Neural progenitor cell (in vitro differentiated cells): Measurements from ENCODE around the gene RAN.

ENCODE experiments used
- EZH2 ChIP-seq: fragments of 200-600 bp; sonication (generic); IDR thresholded peaks from 2 replicates; pipeline ENCODE4 v1.6.1; 2017; ENCODE audit warnings: antibody characterized with exemption, mild to moderate bottlenecking, moderate library complexity
- TF ChIP-seq, protein P1 (sequence below): fragments of 200-600 bp; sonication (generic); IDR thresholded peaks from 2 replicates; pipeline ENCODE4 v1.5.1; 2017; ENCODE audit warnings: antibody characterized with exemption, mild to moderate bottlenecking

DNA sequence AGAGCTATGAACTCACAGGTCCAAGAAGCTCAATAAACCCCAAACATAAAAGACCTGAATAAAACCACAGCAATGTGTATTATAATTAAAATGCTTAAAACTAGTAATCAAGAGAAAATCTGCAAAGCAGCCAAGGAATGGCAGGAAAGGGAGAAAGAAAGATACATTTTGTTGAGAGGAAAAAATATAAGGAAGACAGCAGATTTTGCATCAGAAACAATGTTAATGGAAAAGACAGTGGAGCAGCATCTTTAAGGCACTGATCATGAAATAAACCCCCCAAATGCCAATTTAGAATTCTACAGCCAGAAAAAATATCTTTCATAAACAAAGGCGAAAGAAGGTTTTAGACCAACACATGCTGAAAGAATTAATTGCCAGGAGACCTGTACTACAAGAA, 39.3 kb downstream of the RAN start:
- no peak for TF ChIP-seq EZH2
- TF ChIP-seq, protein P1, sequence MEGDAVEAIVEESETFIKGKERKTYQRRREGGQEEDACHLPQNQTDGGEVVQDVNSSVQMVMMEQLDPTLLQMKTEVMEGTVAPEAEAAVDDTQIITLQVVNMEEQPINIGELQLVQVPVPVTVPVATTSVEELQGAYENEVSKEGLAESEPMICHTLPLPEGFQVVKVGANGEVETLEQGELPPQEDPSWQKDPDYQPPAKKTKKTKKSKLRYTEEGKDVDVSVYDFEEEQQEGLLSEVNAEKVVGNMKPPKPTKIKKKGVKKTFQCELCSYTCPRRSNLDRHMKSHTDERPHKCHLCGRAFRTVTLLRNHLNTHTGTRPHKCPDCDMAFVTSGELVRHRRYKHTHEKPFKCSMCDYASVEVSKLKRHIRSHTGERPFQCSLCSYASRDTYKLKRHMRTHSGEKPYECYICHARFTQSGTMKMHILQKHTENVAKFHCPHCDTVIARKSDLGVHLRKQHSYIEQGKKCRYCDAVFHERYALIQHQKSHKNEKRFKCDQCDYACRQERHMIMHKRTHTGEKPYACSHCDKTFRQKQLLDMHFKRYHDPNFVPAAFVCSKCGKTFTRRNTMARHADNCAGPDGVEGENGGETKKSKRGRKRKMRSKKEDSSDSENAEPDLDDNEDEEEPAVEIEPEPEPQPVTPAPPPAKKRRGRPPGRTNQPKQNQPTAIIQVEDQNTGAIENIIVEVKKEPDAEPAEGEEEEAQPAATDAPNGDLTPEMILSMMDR, result no peak
